ENCODE results near the gene CALY. TPM values are rescaled to one million over a fixed set of nuclear protein-coding genes. Genes with fewer than 3 reads are reported as not detected.

Gene CALY
- total and polyA plus RNA-seq, 11 donors: 1.7 TPM; not detected in 10

DNA sequence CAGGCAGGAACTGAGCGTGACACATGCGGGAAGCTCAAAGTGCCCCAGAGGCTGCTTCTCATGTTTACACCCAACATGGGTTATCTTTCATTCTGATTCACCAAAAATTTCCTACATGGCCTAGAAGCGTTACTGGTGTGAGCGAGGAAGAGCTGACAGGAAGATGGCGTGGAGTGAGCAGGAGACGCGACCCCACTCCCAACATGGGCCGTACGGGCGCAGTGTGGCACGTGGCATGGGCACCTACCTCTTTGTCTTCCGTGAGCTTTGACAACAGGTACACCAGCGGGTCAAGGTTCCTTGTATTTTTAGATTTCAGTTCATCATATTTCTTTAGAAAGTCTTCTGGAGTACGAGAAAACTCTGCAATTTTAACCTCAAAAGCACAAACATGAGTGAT is 37.0 kb downstream of the CALY start:
- DNase-seq: no peak
- TF ChIP-seq POLR2A (IDR thresholded peaks at IDR 0.05): no peak
- TF ChIP-seq, protein P1, sequence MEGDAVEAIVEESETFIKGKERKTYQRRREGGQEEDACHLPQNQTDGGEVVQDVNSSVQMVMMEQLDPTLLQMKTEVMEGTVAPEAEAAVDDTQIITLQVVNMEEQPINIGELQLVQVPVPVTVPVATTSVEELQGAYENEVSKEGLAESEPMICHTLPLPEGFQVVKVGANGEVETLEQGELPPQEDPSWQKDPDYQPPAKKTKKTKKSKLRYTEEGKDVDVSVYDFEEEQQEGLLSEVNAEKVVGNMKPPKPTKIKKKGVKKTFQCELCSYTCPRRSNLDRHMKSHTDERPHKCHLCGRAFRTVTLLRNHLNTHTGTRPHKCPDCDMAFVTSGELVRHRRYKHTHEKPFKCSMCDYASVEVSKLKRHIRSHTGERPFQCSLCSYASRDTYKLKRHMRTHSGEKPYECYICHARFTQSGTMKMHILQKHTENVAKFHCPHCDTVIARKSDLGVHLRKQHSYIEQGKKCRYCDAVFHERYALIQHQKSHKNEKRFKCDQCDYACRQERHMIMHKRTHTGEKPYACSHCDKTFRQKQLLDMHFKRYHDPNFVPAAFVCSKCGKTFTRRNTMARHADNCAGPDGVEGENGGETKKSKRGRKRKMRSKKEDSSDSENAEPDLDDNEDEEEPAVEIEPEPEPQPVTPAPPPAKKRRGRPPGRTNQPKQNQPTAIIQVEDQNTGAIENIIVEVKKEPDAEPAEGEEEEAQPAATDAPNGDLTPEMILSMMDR (IDR thresholded peaks at IDR 0.05): no peak
- intact Hi-C loops (cut with DNase I): no loop called here

DNA sequence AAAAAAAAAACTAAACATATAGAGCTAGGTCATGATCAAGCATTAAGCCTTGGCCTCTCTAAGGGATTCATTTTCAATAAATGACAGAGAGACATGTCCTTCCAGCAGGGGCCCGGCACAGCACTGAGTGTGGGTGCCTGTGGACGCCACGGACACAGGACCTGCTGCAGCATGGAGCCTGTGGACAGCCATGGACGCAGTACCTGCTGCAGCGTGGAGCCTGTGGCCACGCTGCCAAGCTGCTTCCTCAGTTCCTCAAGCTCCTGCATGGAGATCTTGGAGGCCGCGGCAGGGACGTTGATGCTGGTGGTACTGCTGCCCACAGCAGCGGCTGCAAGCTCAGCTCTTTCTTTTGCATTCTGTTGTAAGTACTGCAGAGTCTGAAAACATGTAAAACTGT is 37.5 kb downstream of the CALY start:
- no peak for ATAC-seq
- H3K4me1 ChIP-seq: peaks cover 0 to 7% (median 0%) of the 10 kb centered on the region in 12 donors
- H3K4me3 ChIP-seq: no peak overlapping the region
- TF ChIP-seq POLR2A (IDR thresholded peaks at IDR 0.05): no peak
- TF ChIP-seq, protein P1 (IDR thresholded peaks at IDR 0.05): no peak
- H3K27me3 ChIP-seq: no peaks in the 10 kb centered on the region
- no peak for DNase-seq
- H3K27ac ChIP-seq: no peak overlapping the region
- WGBS, 4 donors: 89 to 100% (median 91%) methylated on average over 10 of the region's 10 CpGs
- intact Hi-C loops (cut with DNase I): no loop called here
- H3K36me3 ChIP-seq: peaks cover 5 to 90% (median 81%) of the 10 kb centered on the region in 9 donors
- H3K9me3 ChIP-seq: no peaks in the 10 kb centered on the region

More for the DNA sequence above, 37.0 kb downstream of the CALY start:
- peaks cover 0 to 5% (median 0%) of the 10 kb centered on the region in 12 donors for H3K4me1 ChIP-seq
- H3K4me3 ChIP-seq: no peak overlapping the region
- no peaks in the 10 kb centered on the region for H3K9me3 ChIP-seq
- ATAC-seq: no peak
- no peak overlapping the region for H3K27ac ChIP-seq
- WGBS, 4 donors: 95 to 98% (median 96%) methylated on average over 14 of the region's 14 CpGs
- H3K36me3 ChIP-seq: peaks cover 5 to 84% (median 76%) of the 10 kb centered on the region in 9 donors
- no peaks in the 10 kb centered on the region for H3K27me3 ChIP-seq

GRCh38 chr10:133298466-133298865 is 38.2 kb downstream of the CALY start:
- DNase-seq: peak in 1 of 5 donors; percentile 17
- 88 to 94% (median 91%) methylated on average over 11 to 14 of the region's 14 CpGs for WGBS, 4 donors
- intact Hi-C loops (cut with DNase I): no loop called here

DNA sequence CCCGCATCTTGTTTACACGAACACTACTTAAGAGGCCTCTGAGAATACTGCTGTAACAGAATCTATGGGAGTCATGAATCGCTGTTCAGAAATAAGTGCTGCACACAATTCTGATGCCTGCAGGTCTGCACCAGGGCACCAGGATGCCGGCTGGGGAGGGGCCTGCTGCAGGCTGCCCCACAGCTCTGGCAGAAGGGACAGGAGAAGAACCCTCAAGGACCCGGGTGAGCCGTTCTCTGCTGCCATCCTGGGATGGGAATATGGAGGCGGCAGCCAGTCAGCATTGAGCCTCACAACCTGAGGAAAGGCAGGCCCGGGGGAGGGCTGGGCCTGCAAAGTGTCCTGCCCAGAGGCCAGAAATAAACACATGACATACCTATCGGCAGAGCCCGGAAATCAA is 39.2 kb downstream of the CALY start:
- ATAC-seq (no peak), DNase-seq (peak in 1 of 5 donors; percentile 44)
- Histone ChIP-seq H3K36me3 (peaks cover 5 to 100% (median 98%) of the 10 kb centered on the region in 9 donors), H3K4me1 (peaks cover 0 to 22% (median 0%) of the 10 kb centered on the region in 12 donors), H3K27ac (no peak overlapping the region), H3K9me3 (no peaks in the 10 kb centered on the region), H3K4me3 (no peak overlapping the region), H3K27me3 (no peaks in the 10 kb centered on the region)
- WGBS, 4 donors: 90 to 92% (median 90%) methylated on average over 8 to 10 of the region's 10 CpGs
- intact Hi-C loops (cut with DNase I): no loop called here
- TF ChIP-seq POLR2A (IDR thresholded peaks at IDR 0.05): no peak
- TF ChIP-seq, protein P1 (IDR thresholded peaks at IDR 0.05): no peak

More at GRCh38 chr10:133298466-133298865, 38.2 kb downstream of the CALY start:
- Histone ChIP-seq H3K27me3 (no peaks in the 10 kb centered on the region), H3K4me3 (no peak overlapping the region), H3K27ac (no peak overlapping the region), H3K4me1 (peaks cover 0 to 12% (median 0%) of the 10 kb centered on the region in 12 donors), H3K36me3 (peaks cover 5 to 97% (median 89%) of the 10 kb centered on the region in 9 donors), H3K9me3 (no peaks in the 10 kb centered on the region)
- TF ChIP-seq, protein P1 (IDR thresholded peaks at IDR 0.05): no peak
- no peak for TF ChIP-seq POLR2A (IDR thresholded peaks at IDR 0.05)
- no peak for ATAC-seq

Measured in heart left ventricle (tissue), 16 donors.